Lower leg skin (tissue), 3 donors: ENCODE measurements around the gene CENPP.

Source experiments
- CTCF ChIP-seq, 3 donors: fragments of 450-650 bp; IDR thresholded peaks; one replicate each; pipeline ENCODE4 v1.5.1; 2016; ENCODE audit warnings: antibody characterized with exemption in 3 of 3, mild to moderate bottlenecking in 3 of 3, moderate library complexity in 2 of 3
- POLR2A ChIP-seq, 2 donors: fragments of 450-650 bp; IDR thresholded peaks; one replicate each; pipeline ENCODE4 v1.6.1; 2016 to 2017; ENCODE audit warnings: antibody characterized with exemption in 2 of 2, mild to moderate bottlenecking in 1 of 2, moderate library complexity in 1 of 2

DNA sequence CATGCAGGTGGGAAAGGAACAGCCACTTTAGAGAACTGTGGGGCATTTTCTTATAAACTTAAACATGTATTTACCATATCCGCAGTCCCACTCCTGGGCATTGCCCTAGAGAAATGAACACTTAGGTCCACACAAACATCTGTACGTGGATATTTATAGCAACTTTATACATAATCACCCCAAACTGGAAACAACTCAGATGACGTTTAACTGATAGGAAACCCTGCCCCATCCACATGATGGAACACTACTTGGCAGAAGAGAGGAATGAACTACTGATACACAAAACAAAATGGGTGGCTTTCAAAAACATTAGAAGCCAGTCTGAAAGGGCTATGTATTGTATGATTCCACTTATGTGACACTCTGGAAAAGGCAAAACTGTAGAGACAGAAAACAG, 187.6 kb downstream of the CENPP start:
- TF ChIP-seq CTCF (IDR thresholded peaks at IDR 0.05): no peak
- no peak for TF ChIP-seq POLR2A (IDR thresholded peaks at IDR 0.05)
